Glutamatergic neuron (in vitro differentiated cells): Measurements from ENCODE around the gene LUM. TPM values are rescaled to one million over a fixed set of nuclear protein-coding genes. Genes with fewer than 3 reads are reported as not detected.

Experiments used
- DNase-seq: peaks from one replicate; pipeline ENCODE4 v3.0.0; 2022
- H3K27ac Mint-ChIP-seq: one replicate; pipeline ENCODE4 v1.8.0; 2020; ENCODE audit warnings: mild to moderate bottlenecking, mixed read lengths, inconsistent platforms; ENCODE audit not compliant: unreplicated experiment
- H3K27me3 Mint-ChIP-seq: one replicate; pipeline ENCODE4 v1.8.0; 2020; ENCODE audit warnings: mild to moderate bottlenecking, moderate library complexity, mixed read lengths, inconsistent platforms; ENCODE audit not compliant: unreplicated experiment
- H3K36me3 Mint-ChIP-seq: one replicate; pipeline ENCODE4 v1.8.0; 2020; ENCODE audit warnings: mild to moderate bottlenecking, mixed read lengths, inconsistent platforms; ENCODE audit not compliant: unreplicated experiment
- H3K4me1 Mint-ChIP-seq: one replicate; pipeline ENCODE4 v1.8.0; 2020; ENCODE audit warnings: mild to moderate bottlenecking, low read depth, mixed read lengths, inconsistent platforms; ENCODE audit not compliant: unreplicated experiment
- H3K4me3 Mint-ChIP-seq: one replicate; pipeline ENCODE4 v1.8.0; 2020; ENCODE audit warnings: mild to moderate bottlenecking, mixed read lengths, inconsistent platforms; ENCODE audit not compliant: unreplicated experiment
- H3K9me3 Mint-ChIP-seq: one replicate; pipeline ENCODE4 v1.8.0; 2020; ENCODE audit warnings: mild to moderate bottlenecking, moderate library complexity, mixed read lengths, inconsistent platforms; ENCODE audit not compliant: unreplicated experiment
- total RNA-seq: library from RNA; stranded (reverse); fragmentation: NEBNext Ultra II Directional; extraction: Animal tissue kit (Norgen Biotek cat#: 25700); gene quantifications from one replicate; pipeline ENCODE4 v1.2.1, GENCODE V29; 2021; ENCODE audit not compliant: unreplicated experiment
- TF ChIP-seq, protein P1 (sequence below): fragments of 200-600 bp; sonication (generic); IDR thresholded peaks from one replicate; pipeline ENCODE4 v1.5.0; 2021; ENCODE audit not compliant: partially characterized antibody, unreplicated experiment

The LUM gene
- total RNA-seq, 1 donor from 2014 or later: not detected

DNA sequence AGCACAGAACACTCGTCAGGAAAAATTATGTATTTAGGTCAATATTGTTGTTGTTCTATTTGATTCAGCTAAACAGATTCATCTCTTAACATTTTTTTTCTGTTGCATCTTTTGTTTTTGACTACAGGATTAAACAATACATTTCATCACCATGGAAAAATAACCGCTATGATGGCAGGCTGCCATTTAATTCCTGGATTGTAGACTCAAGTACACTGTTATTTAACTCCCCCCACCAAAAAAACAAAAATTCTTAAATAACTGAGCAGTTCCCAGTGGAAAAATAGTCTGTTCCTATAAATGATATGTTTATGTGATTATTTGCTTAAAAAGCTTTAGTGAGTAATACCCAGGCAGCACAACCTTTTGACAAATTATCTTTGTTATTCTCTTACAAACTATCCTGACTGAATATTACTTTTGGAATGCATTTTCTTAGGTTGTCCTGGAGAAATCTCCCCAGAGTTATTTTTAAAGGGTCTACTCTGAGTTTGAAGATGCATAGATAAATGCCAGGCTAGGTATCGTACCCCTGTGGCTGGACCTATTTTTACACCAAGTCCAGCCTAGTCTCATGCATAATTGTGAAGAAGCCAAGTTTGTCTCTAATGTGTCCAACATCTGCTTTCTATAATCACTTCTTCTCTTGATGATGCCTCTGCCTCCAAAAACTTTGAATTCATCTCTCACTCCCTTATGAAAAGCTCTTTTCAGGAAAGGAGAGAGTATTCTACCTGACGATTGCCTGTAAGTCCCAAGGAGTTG is 57.2 kb downstream of the LUM start:
- Mint-ChIP-seq H3K4me1 (no peaks in the 10 kb centered on the region), H3K36me3 (no peaks in the 10 kb centered on the region), H3K27ac (no peak overlapping the region), H3K27me3 (no peaks in the 10 kb centered on the region), H3K9me3 (no peaks in the 10 kb centered on the region), H3K4me3 (no peak overlapping the region)
- TF ChIP-seq, protein P1, sequence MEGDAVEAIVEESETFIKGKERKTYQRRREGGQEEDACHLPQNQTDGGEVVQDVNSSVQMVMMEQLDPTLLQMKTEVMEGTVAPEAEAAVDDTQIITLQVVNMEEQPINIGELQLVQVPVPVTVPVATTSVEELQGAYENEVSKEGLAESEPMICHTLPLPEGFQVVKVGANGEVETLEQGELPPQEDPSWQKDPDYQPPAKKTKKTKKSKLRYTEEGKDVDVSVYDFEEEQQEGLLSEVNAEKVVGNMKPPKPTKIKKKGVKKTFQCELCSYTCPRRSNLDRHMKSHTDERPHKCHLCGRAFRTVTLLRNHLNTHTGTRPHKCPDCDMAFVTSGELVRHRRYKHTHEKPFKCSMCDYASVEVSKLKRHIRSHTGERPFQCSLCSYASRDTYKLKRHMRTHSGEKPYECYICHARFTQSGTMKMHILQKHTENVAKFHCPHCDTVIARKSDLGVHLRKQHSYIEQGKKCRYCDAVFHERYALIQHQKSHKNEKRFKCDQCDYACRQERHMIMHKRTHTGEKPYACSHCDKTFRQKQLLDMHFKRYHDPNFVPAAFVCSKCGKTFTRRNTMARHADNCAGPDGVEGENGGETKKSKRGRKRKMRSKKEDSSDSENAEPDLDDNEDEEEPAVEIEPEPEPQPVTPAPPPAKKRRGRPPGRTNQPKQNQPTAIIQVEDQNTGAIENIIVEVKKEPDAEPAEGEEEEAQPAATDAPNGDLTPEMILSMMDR: no peak
- DNase-seq: no peak

Other genes with a start within 250 kb of the LUM start
- not detected for gene CCER1, start 156.3 kb downstream of the LUM start, total RNA-seq
- gene EPYC, start 106.5 kb downstream of the LUM start, total RNA-seq: not detected
- not detected for gene KERA, start 53.5 kb downstream of the LUM start, total RNA-seq
- not detected for gene DCN, start 71.3 kb upstream of the LUM start, total RNA-seq